NOMO-1 treated with DMSO at 0.1 percent for 48 hours (cell line): Measurements from ENCODE around the gene KRTAP10-10.
"Not testable (repeated sequence)": the region's sequence is repeated elsewhere in the genome, so short reads cannot be mapped to it uniquely, and the experiment has no call there.

Experiments used
- DNase-seq: peaks from one replicate; lab custom pipeline; 2025; ENCODE audit not compliant: unreplicated experiment; lab: John Stamatoyannopoulos, UW

KRTAP10-10 gene

DNA sequence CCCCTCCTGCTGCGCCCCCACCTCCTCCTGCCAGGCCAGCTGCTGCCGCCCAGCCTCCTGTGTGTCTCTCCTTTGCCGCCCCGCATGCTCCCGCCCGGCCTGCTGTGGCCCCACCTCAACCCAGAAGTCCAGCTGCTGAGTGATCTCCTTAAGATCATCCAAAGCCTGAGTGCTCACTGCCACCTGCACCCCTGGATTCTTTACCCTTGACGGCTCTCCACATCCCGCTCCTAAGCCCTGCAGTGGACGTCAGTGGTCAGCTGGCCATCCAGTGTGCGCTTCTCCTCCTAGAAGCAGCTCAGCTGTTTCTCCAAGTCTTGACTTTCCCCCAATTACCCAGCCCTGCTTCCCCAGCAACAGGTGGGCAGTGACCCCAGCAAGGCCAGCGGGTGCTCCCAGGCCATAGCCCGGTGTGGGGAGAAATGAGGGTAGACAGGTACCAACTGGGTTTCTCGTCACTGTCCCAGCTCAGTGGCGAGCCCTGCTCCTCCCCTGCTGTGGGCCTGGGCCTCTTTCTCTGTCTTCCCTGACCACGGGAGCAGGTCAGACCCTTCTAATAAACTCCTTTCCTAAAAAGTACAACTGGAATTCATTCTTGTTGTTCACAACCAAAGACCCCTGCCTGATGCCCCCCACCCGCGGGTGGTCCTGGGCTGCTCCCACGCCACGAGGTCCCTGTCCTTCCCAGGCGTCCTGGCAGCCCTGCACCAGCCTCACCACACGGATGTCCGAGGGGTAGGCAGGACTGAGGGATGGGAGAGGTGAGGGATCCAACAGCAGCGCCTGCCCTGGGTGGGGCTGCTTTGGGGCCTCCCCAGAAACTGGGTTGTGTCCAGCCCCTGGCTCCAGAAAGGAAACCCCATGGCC is 35.3 kb upstream of the KRTAP10-10 start:
- no peak for DNase-seq

DNA sequence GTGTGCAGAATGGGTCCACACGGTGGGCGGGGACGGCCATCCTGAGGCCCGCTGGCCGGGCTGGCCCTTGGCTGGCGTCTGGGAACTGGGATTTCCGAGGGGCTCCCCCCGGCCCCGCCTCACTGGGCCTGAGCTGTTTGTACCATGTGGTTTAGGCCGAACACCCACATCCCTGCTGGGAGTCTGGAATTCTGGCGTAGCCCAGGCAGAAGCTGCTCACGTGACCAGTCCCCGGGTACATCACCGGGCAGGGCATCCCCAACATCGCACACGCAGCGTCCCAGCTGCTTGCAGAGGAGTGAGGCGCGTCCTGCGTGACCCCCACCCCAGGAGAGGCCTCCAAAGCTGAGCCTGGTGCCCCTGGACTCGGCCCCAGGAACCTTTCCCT is 34.7 kb upstream of the KRTAP10-10 start:
- no peak for DNase-seq

DNA sequence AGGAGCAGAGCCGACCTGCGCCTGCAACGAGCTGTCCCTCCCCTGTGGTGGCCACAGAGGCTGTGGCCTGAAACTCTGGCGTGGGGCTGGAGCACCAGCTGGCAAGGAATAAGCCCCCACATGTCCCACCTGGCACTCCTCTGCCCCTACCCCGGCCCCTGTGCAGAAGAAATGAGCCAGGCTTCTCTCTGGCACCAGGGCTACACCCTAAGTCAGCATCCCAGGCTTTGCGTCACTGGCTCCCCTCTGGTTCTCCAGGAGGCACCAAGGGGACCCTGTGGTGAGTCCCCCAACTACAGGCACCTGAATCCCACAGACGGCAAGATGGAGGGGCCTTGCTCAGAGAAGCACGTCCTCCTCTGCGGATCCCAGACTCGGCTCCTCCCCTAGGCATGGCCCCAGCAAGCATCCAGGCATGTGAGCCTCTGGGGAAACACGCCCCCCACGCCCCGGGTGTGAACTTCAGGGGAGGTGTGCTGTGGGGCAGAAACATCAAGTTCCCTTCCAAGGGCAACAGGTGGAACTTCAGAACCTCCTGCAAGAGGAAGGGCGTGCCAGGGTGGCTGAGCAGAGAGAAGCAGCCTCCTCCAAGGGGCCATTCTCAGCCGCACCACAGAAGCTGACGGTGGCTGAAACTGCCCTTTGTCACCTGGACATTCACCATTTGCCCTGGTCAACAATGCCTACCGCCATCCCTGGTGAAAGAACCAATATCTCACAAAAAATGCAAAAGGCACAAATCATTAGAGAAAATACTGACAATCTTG is 33.9 kb upstream of the KRTAP10-10 start:
- DNase-seq = no peak

DNA sequence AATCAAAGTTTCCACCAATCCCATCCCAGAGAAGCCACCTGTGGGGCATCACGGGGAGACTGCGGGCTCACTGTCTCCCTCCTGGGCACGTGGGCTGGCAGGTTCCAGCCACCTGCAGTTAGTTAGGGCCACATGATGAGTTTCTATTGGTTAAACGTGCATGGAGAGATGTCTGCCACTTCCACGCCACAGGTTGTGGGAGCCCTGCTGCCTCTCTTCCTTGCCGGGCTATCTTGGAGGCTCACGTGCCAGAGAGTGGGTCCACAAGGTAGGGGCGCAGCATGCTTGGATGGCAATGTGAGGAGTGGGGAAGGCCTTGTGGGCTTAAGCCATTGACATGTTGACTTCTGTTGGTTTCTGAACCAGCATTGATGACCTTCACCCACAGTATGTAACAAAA is 33.2 kb upstream of the KRTAP10-10 start:
- DNase-seq = no peak

GRCh38 chr21:44606495-44606894 is 30.7 kb upstream of the KRTAP10-10 start:
- no peak for DNase-seq

DNA sequence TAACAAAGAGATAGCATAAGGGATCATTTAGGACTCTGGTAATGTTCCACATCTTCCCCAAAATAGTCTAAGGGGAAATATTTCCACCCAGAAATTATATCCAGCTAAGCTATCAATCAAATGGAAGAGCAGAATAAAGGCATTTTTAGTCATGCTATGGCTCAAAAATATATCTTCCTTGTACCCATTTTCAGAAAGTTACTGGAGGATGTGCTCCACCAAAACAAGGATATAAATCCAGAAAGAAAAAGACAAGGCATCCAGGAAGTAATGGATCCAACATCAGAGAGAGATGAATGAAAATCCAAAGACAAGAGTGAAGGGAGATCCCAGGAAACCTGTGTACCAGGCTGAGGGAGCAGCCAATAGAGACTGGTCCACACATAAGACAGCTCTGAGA is 28.0 kb upstream of the KRTAP10-10 start:
- DNase-seq = no peak

DNA sequence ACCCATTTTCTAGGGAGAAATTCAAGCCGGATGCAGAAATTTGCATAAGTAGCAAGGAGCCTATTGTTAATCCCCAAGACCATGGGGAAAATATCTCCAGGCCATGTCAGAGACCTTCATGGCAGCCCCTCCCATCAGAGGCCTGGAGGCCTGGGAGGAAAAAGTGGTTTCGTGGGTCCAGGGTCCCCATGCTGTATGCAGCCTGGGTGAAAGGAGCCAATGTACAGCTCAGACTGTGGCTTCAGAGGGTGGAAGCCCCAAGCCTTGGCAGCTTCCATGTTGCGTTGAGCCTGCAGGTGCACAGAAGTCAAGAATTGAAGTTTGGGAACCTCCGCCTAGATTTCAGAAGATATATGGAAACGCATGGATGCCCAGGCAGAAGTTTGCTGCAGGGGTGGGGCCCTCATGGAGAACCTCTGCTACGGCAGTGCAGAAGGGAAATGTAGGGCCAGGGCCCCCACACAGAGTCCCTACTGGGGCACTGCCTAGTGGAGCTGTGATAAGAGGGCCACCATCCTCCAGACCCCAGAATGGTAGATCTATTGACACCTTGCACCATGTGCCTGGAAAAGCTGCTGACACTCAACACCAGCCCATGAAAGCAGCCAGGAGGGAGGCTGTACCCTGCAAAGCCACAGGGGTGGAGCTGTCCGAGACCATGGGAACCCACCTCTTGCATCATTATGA is 26.9 kb upstream of the KRTAP10-10 start:
- not testable (repeated sequence) for DNase-seq

DNA sequence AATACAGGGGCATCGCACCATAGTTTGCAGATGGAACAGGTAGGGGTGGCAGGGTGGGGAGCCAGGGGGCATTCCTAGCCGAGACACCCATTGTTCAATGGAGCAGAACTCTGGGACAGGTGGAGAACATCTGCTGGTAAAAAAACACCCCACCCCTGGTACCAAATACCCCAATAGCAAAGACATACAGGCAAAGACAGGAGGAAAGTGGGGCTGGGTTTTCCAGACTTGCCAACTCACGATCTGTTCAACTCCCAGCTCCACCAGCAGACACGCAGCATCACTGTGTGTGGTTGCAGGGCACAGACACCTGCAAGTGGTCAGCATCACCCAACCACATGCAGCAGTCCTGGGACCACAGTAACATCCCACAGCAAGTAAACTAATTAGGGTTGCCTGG is 25.6 kb upstream of the KRTAP10-10 start:
- DNase-seq = no peak

GRCh38 chr21:44612029-44612486 is 25.1 kb upstream of the KRTAP10-10 start, which contains the start of gene KRTAP10-8:
Gene KRTAP10-8 (plus strand): TSS chr21:44612079. CDS start chr21:44612101, 22 bp downstream.
- no peak for DNase-seq

DNA sequence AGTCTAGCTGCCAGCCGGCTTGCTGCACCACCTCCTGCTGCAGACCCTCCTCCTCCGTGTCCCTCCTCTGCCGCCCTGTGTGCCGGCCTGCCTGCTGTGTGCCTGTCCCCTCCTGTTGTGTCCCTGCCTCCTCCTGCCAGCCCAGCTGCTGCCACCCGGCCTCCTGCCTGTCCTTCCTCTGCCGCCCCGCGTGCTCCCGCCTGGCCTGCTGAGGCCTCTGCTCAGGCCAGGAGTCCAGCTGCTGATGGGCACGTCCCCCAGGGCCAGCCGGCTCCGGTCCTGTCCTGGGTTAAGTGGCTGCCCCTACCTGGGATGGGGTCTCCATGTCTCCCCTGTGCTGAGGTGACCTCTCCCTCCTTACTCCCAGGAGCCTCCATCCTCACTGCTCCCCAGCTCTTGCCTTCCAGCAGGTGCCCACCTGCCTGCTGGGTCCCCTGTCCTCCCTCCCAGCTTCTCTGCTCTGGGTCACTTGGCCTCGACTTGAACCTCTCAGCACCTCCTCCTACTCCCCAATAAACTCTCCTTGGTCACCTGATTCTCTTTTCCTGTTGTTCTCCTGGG is 24.4 kb upstream of the KRTAP10-10 start:
- no peak for DNase-seq

DNA sequence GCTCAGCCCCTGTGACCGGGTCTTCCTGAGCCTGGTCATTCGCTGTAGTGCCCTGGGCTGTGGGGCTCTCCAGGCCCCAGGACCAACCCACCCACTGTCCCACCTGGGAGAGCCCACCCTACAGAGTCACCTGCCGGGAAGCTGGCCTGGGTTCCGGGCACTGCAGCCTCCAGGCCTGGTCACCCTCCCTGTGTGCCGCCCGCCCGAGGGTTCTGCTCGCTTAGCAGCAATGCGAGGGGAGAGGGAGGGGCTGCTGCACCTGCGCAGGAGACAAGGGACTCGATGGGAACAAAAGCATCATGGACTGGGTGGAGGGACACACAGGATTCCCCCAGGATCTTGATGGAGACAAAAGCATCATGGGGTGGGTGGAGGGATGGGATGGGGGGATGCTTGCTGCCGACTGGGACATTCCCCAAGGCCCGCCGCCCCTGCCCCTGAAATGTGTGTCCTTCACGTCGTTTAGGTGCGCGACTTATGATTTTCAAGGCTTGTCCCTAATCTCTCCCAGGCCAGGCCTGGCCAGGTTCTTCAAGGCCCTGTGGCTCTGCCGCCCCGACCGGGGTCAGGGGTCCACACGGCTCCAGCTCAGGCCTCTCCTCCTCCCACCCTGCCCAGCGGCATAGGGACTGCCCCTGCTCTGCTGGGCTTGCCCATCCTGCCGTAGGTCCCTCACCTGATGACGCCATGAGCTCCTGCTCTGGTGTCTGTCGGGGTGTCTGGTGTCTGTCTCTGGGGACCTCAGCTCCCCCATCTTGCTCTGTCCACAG is 23.6 kb upstream of the KRTAP10-10 start:
- no peak for DNase-seq

GRCh38 chr21:44614161-44614631 is 23.0 kb upstream of the KRTAP10-10 start:
- DNase-seq = no peak

GRCh38 chr21:44614961-44615391 is 22.2 kb upstream of the KRTAP10-10 start:
- DNase-seq = no peak

DNA sequence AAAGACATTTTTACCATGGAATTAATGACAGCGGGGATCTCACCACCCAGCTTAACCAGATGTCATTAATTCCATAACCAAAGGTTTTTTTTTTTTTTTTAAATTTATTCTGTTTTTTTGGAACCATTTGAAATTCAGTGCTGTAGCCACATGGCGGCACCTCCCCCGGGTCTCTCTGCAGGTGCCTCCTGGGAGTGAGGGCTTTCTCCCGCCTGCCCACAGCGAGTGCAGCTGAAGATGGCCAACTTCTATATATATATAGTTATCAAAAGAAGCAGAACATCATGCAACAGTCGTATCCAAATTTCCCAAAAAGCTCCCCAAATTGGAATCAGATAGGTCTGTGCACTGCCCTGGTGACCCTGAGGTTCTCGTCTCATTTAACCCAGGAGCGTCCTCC is 21.7 kb upstream of the KRTAP10-10 start:
- DNase-seq = no peak

GRCh38 chr21:44615911-44616590 is 21.1 kb upstream of the KRTAP10-10 start:
- DNase-seq = no peak

GRCh38 chr21:44616591-44616926 is 20.6 kb upstream of the KRTAP10-10 start:
- DNase-seq = no peak

DNA sequence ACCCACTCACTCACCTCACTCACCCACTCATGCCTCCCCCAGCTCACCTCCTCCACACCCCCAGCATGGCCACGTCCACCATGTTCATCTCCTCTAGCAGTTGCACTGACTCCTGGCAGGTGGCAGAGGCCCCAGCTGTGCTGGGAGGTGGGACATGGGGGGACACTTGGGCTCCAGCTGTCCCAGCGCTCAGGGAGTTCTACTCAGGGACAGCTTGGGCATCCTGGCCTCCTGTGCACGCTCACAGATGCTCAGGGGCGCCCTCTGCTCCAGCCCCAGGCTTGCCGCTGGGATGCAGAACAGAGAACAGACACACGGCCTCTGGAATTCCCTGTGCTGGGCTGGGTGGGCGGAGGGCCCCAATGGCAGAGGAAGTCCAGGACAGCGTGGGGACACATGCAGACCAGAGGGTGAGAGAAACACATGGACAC is 20.1 kb upstream of the KRTAP10-10 start:
- DNase-seq = no peak

- DNase-seq = no peak
These were observed 18.7 kb upstream of the KRTAP10-10 start for GRCh38 chr21:44618504-44618903.

- DNase-seq = no peak
These were observed 18.2 kb upstream of the KRTAP10-10 start for GRCh38 chr21:44618909-44619308.

DNA sequence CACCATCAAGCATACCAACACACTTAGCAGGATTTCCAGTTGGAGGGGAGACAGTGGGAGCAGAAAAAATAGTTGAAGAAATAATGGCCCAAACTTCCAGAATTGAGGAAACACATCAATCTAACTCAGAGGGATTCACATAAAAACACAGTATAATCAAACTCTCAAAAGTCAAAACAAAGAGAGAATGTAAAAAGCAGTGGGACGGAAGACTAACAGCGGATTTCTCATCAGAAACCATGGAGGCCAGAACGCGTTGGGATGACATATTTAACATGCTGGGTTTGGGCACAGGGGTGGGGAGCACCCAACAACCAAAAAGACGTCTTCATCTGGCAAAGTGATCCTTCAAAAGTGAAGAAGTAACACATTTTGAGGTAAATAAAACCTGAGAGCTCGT is 17.3 kb upstream of the KRTAP10-10 start:
- DNase-seq = no peak
